GM21447 (cell line): ENCODE results near the gene PLAGL2.

Experiments used
- ATAC-seq: cut with Tn5 transposase; IDR thresholded peaks from one replicate; pipeline ENCODE4 v1.9.1; 2021; ENCODE audit not compliant: unreplicated experiment

PLAGL2 gene

GRCh38 chr20:32231245-32231644, 23.7 kb upstream of the PLAGL2 start:
- no peak for ATAC-seq

DNA sequence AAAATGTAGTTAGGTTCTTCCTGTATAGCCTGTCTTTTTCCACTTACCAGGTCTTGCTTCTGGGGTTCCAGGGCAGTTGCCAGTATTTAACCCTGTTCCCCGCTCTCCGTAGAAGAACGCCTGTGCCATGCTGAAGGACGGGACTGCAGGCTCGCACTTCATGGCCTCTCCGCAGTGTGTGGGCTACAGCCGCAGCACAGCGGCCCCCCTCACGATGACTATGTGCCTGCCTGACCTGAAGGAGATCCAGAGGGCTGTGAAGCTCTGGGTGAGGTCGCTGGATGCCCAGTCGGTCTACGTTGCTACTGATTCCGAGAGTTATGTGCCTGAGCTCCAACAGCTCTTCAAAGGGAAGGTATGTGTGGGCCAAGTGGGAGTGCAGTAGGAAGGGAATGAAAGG, 23.2 kb upstream of the PLAGL2 start:
- no peak for ATAC-seq

DNA sequence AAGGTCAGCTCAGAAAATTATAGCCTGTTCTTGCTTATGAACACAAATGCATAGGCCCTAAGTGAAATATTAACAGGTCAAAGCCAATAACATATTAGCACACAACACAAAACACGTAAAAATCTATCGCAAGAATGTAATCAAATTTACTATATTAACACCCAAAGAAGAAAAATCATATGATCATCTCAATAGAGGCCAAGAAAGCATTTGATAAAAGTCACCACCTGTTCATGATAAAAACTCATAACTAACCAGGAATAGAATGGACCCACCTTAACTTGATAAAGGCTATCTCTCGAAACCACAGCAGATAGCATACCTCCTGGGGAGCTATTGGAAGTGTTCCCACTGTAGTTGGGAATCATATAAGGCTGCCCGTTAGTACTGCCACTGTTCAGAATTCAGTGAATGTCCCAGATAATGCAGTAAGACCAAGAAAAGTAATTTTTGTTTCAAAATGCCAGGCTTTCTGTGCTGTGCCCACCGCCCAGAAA, 21.8 kb upstream of the PLAGL2 start:
- no peak for ATAC-seq

GRCh38 chr20:32227744-32228688, 20.5 kb upstream of the PLAGL2 start:
- no peak for ATAC-seq

DNA sequence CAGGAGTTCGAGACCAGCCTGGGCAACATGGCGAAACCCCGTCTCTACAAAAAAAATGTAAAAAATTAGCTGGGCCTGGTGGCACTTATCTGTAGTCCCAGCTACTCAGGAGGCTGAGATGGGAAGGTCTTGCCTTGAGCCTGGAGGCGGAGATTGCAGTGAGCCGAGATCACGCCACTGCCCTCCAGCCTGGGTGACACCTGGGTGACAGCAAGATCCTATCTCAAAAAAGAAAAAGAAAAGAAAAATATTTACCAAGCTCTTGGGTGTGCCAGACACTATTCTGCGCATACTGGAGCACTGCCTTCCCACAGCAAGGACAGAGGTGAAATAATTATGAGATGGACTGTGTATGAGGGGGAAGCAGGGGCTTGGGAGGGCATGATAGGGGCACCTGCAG, 19.8 kb upstream of the PLAGL2 start:
- ATAC-seq: no peak

DNA sequence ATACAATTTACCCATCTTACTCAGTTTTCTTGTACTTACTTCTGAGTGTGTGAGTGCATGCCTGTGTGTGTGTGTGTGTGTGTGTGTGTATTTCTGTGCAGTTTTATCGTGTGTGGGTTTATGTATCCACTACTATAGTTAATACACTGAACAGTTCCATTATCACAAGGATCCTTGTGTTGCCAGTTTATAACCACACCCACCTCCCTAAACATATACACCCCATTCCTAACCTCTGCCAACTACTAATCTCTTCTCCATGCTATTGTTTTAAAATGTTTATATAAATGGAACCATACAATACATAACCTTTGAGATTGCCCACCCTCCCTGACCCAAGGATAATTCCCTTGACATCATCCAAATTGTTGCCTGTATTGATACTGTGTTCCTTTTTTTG, 18.8 kb upstream of the PLAGL2 start:
- no peak for ATAC-seq

GRCh38 chr20:32224463-32224862, 16.9 kb upstream of the PLAGL2 start:
- ATAC-seq: no peak

DNA sequence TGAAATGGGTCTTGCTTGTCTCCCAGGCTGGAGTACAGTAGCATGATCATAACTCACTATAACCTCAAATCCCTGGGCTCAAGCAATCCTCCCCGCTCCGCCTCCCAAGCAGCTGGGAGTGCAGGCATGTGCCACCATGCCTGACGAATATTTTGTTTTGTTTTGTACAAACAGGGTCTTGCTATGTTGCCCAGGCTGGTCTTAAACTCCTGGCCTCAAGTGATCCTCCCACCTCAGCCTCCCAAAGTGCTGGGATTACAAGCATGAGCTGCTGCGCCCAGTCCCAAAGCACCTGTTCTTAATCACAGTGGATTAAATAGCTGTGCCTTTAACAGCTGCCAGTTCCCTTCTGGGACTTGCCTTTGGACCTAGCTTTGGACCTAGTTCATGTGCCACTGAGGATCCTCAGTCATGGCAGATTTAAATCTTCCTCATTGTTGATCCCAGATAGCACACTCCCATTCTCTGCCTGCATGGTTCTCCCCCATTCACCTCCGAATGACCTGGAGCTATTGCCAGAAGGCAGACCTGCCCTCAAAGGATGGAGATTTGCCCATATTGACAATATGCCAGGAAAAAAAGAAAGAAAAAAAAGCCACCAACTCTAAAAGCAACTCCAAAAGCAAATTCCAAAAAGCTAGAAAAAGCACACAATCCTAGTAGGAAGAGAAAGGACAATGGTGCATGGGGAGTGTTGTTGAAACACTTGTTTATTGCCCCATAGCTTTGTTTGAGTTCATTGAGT, 10.8 kb upstream of the PLAGL2 start:
- ATAC-seq: no peak

- ATAC-seq: no peak
These were observed 8.9 kb upstream of the PLAGL2 start for GRCh38 chr20:32216179-32217142.

DNA sequence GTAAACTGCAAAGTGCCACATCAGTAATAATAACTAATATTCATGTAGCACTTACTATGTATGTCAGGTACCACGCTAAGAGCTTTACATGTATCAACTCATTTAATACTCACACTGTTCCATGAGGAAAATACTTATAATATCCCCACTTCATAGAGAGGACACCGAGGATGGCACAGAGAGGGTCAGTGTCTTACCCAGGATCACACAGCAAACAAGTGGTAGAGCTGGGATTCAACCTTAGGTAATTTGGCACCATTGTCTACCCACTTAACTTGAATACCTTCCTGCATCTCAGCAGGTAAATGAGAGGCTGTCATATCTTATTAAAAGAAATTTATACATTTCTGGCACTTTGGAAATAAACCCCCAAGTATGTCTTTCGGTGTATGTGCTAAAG, 8.2 kb upstream of the PLAGL2 start:
- no peak for ATAC-seq

DNA sequence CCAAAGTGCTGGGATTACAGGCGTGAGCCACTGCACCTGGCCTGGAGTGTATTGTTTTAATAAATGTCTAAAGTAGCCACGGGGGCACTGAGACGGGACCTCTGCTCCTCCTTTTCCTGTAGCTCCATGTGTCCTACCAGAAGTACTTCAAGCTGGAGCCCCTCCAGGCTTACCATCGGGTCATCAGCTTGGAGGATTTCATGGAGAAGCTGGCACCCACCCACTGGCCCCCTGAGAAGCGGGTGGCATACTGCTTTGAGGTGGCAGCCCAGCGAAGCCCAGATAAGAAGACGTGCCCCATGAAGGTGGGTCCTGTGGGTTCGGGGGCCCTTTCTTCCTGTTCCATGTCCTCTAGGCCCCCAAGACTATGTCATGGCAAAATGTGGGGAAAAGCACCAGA, 7.6 kb upstream of the PLAGL2 start:
- no peak for ATAC-seq

DNA sequence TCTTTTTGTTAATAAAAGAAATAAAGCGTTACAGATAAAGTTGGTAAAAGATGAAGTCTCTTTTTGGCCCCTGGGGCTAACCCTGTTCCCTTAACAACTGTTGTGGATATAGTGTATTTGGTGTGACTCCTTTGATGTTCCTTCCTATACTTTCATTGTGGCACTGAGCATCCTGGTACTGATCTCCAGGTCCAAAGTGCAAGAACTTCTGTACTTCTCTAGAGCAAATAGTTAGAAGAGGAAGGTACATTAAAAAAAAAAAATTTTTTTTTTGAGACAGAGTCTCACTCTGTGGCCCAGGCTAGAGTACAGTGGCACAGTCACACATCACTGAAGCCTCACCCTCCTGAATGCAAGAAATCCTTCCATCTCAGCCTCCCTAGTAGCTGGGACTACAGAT, 6.3 kb upstream of the PLAGL2 start:
- no peak for ATAC-seq

- no peak for ATAC-seq
These were observed 2.5 kb upstream of the PLAGL2 start for GRCh38 chr20:32209850-32210605.

- no peak for ATAC-seq
These were observed 1.1 kb upstream of the PLAGL2 start for GRCh38 chr20:32208499-32209154.

DNA sequence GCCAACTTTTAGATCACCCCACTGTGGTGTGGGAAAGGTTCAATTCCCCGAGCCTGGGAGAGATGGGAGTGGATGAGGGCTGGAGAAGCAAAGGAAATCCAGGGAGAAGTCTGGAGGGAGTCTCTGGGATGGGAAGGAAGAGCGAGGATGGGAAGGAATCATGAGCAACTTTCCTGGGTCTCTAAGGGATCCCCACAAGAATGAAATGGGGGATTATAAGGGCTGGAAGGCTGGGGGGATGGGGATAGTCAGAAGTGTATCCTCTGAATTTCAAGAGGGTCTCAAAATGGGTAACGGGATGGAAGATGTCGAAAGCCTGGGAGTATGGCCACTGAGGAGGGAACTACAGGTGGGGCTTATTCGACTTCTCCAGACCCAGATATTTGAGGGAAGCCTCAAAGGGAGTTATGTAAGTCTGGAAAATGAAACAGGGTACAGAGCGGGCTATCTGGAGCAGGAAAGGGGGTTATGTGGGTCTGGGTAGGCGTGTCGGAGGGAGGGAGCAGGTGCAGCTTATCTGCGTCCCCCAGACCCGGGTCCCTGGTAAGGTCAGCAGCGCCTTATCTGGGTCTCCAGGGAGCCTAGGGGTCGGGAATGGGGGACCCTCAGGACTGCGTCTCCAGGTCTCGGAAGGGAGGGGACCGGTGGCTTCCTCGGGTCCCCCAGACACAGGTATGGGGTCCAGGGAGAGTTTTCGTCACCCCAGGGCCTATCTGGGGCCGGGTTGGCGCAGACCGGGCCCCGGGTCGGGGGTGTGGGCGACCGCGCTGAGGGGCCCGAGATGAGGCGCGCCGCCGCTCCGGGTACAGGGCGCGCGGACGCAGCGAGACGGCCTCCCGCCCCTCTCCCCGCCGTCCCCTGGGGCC, 550 bp downstream of the PLAGL2 start:
- ATAC-seq: no peak

GRCh38 chr20:32205843-32206759, 1.4 kb downstream of the PLAGL2 start:
- no peak for ATAC-seq

- no peak for ATAC-seq
These were observed 2.3 kb downstream of the PLAGL2 start for GRCh38 chr20:32205110-32205842.
